D721Med (cell line): ENCODE data around the gene MCTP1.

Experiments
- DNase-seq: peaks from one replicate; pipeline ENCODE4 v3.0.0; 2011; ENCODE audit warnings: low spot score; ENCODE audit not compliant: insufficient read length
- FAIRE-seq: peaks from 2 replicates; lab custom pipeline; 2011; peaks lifted over from hg19 to GRCh38; lab: Jason Lieb, UNC
- CTCF ChIP-seq: IDR thresholded peaks from 2 replicates; pipeline ENCODE4 v1.5.1; 2012; ENCODE audit warnings: mild to moderate bottlenecking, control low read depth; ENCODE audit not compliant: insufficient read depth; ENCODE audit errors: missing control alignments

Gene MCTP1

GRCh38 chr5:95076395-95077185 lies 208.3 kb downstream of the MCTP1 start:
- no peak for DNase-seq
- FAIRE-seq = no peak
- TF ChIP-seq CTCF = no peak

DNA sequence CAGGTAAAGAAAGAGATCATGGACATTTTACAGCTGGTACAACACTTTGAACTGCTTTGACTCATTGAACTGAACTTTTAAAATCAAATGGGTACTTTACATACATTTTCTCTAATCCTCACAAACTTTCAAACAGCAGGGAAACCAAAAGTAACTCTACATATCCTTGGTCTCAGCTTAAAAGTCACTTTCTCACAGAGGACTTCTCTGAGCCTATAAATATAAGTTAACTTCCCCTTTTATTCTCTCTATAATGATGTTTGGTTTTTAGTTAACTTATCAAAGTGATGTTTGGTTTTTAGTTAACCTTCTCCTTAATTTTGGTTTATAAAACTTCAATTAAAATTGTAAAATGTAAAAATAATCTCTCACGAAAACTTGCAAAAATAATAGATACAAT lies 209.8 kb downstream of the MCTP1 start:
- FAIRE-seq (no peak), DNase-seq (no peak)
- TF ChIP-seq CTCF = no peak

DNA sequence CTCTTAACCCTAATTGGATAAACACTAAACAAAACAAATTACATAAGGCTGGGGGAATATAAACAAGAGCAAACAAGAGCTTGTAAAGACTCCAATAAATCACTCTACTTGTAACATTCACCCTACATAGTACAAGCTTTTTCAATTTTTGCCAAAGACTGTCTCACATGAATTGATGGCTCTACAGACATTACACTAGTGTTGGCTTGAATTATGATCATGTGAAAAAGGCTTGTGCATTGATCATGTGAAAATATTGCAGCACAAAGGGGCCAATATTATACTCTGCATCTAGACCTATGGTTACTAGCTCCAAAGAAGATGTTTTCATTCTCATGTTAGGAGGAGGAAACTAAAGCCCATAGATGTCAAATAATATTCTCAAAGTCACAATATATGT lies 212.6 kb downstream of the MCTP1 start:
- FAIRE-seq (no peak), DNase-seq (no peak)
- TF ChIP-seq CTCF = no peak

- no peak for DNase-seq
- no peak for FAIRE-seq
- TF ChIP-seq CTCF = no peak
Measured at GRCh38 chr5:95070866-95071265, 214.0 kb downstream of the MCTP1 start.

GRCh38 chr5:95070453-95070852 lies 214.4 kb downstream of the MCTP1 start:
- DNase-seq (no peak), FAIRE-seq (no peak)
- TF ChIP-seq CTCF = no peak

DNA sequence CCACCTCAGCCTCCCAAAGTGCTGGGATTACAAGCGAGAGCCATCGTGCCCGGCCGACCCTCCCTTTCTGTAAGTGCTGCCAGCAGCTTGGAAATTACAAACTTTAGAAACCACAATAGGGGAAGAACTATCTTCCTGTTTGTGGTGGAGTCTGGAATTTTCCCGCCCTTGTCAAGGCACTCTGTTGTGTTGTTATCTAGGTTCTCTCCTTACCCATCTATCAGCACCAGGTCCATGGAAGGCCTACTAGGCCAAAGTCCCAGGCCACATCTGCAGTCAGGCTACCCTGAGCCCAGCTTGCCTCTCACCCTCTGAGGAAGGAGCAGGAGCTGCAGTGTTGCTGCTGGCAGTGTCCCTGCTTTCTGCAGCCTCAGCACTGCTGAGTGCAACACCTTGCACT lies 214.9 kb downstream of the MCTP1 start:
- FAIRE-seq (no peak), DNase-seq (no peak)
- no peak for TF ChIP-seq CTCF

- no peak for FAIRE-seq
- no peak for TF ChIP-seq CTCF
- DNase-seq = no peak
Measured at GRCh38 chr5:95069021-95069420, 215.9 kb downstream of the MCTP1 start.
